Thyroid gland (tissue), 4 donors: ENCODE measurements around the gene CIRBP.

ENCODE experiments used
- CTCF ChIP-seq, 6 experiments: fragments of 200-600 bp in 3 of 6; fragments of 450-650 bp in 3 of 6; sonication (generic) in 3 of 6; IDR thresholded peaks; one replicate each; pipeline ENCODE4 v1.5.1; 2016 to 2019; ENCODE audit warnings: antibody characterized with exemption in 6 of 6, mild to moderate bottlenecking in 2 of 6, inconsistent platforms in 1 of 6, moderate library complexity in 1 of 6
- POLR2A ChIP-seq, 2 donors: fragments of 450-650 bp; IDR thresholded peaks; one replicate each; pipeline ENCODE4 v1.6.1; 2017; ENCODE audit warnings: antibody characterized with exemption in 2 of 2, mild to moderate bottlenecking in 2 of 2, moderate library complexity in 1 of 2

- TF ChIP-seq CTCF (IDR thresholded peaks at IDR 0.05): no peak
- no peak for TF ChIP-seq POLR2A (IDR thresholded peaks at IDR 0.05)
Measured at GRCh38 chr19:1282588-1283206, 13.6 kb downstream of the CIRBP start.
